HEK293 (cell line): ENCODE measurements around the gene NEK1.
"Not testable (repeated sequence)": the region's sequence is repeated elsewhere in the genome, so short reads cannot be mapped to it uniquely, and the experiment has no call there.

ENCODE experiments used
- CTCF ChIA-PET: fragments of 350-600 bp; formaldehyde crosslinking; extraction: SDS; loops from one replicate; lab custom pipeline; 2021; ENCODE audit warnings: antibody characterized with exemption; lab: Yijun Ruan, JAX
- POLR2A ChIA-PET: fragments of 300-600 bp; formaldehyde crosslinking; extraction: SDS; loops from one replicate; lab custom pipeline; 2020; ENCODE audit warnings: antibody characterized with exemption, inconsistent platforms; lab: Yijun Ruan, JAX
- H3K27ac ChIP-seq: fragments of 200-500 bp; sonication (Bioruptor generic); 2 replicates; pipeline ENCODE4 v1.5.1; 2014; ENCODE audit warnings: low read depth, low read length, control low read depth, inconsistent platforms; ENCODE audit errors: extremely low read depth
- H3K36me3 ChIP-seq, 2 experiments: fragments of 200-500 bp in 1 of 2; sonication (Bioruptor generic) in 1 of 2; 1 replicate in 1 of 2; 2 replicates in 1 of 2; pipeline ENCODE4 v1.5.1; 2014 to 2017; ENCODE audit warnings: inconsistent platforms in 2 of 2, low read length in 2 of 2; ENCODE audit not compliant: control insufficient read depth in 2 of 2, insufficient read depth in 1 of 2
- H3K4me1 ChIP-seq: fragments of 200-500 bp; sonication (Bioruptor generic); 2 replicates; pipeline ENCODE4 v1.5.1; 2014; ENCODE audit warnings: mild to moderate bottlenecking, low read length, inconsistent platforms; ENCODE audit not compliant: control insufficient read depth, insufficient read depth
- H3K4me3 ChIP-seq: 2 replicates; pipeline ENCODE4 v1.5.1; 2011; ENCODE audit warnings: low read depth, mild to moderate bottlenecking, control low read depth, low read length, moderate library complexity
- H3K9me3 ChIP-seq: fragments of 200-500 bp; sonication (Bioruptor generic); 2 replicates; pipeline ENCODE4 v1.5.1; 2014; ENCODE audit warnings: low read depth, low read length, inconsistent platforms; ENCODE audit not compliant: control insufficient read depth, insufficient read depth
- FEZF1 ChIP-seq: fragments of 450-650 bp; formaldehyde crosslinking; IDR thresholded peaks from 2 replicates; pipeline ENCODE4 v1.5.1; 2016; ENCODE audit warnings: missing biosample characterization, missing genetic modification characterization
- GLIS2 ChIP-seq: fragments of 450-650 bp; formaldehyde crosslinking; IDR thresholded peaks from 2 replicates; pipeline ENCODE4 v1.5.1; 2016; ENCODE audit warnings: missing biosample characterization, missing genetic modification characterization
- HIC1 ChIP-seq: fragments of 450-650 bp; formaldehyde crosslinking; IDR thresholded peaks from 2 replicates; pipeline ENCODE4 v1.5.1; 2016; ENCODE audit warnings: missing biosample characterization, missing genetic modification characterization
- KLF8 ChIP-seq: fragments of 450-650 bp; formaldehyde crosslinking; IDR thresholded peaks from 2 replicates; pipeline ENCODE4 v1.5.1; 2016; ENCODE audit warnings: missing biosample characterization, missing genetic modification characterization
- TCF7L2 ChIP-seq: IDR thresholded peaks from 2 replicates; pipeline ENCODE4 v1.6.1; 2011; ENCODE audit warnings: low read depth, mild to moderate bottlenecking, inconsistent platforms, low read length, moderate library complexity, borderline replicate concordance
- ZBTB20 ChIP-seq: fragments of 450-650 bp; formaldehyde crosslinking; IDR thresholded peaks from 2 replicates; pipeline ENCODE4 v1.5.1; 2016; ENCODE audit warnings: missing biosample characterization, missing genetic modification characterization
- ZIC2 ChIP-seq: fragments of 450-650 bp; formaldehyde crosslinking; IDR thresholded peaks from 2 replicates; pipeline ENCODE4 v1.5.1; 2016; ENCODE audit warnings: missing biosample characterization, missing genetic modification characterization
- ZNF169 ChIP-seq: fragments of 450-650 bp; formaldehyde crosslinking; IDR thresholded peaks from 2 replicates; pipeline ENCODE4 v1.5.1; 2016; ENCODE audit warnings: missing biosample characterization, missing genetic modification characterization
- ZNF24 ChIP-seq: fragments of 450-650 bp; formaldehyde crosslinking; IDR thresholded peaks from 2 replicates; pipeline ENCODE4 v1.5.1; 2016; ENCODE audit warnings: missing biosample characterization, missing genetic modification characterization
- ZNF266 ChIP-seq: fragments of 450-650 bp; formaldehyde crosslinking; IDR thresholded peaks from 2 replicates; pipeline ENCODE4 v1.5.1; 2016; ENCODE audit warnings: missing biosample characterization, missing genetic modification characterization, low read depth
- ZNF274 ChIP-seq, 2 experiments: fragments of 200-500 bp in 1 of 2; fragments of 450-650 bp in 1 of 2; sonication (Bioruptor generic) in 1 of 2; formaldehyde crosslinking in 1 of 2; IDR thresholded peaks; 2 replicates each; pipeline versions ENCODE4 v1.5.1 to v1.6.1; 2014 to 2016; ENCODE audit warnings: borderline replicate concordance in 1 of 2, inconsistent platforms in 1 of 2, low read length in 1 of 2, missing biosample characterization in 1 of 2, missing genetic modification characterization in 1 of 2
- ZNF433 ChIP-seq: fragments of 450-650 bp; formaldehyde crosslinking; IDR thresholded peaks from 2 replicates; pipeline ENCODE4 v1.5.1; 2016; ENCODE audit warnings: missing biosample characterization, missing genetic modification characterization, low read depth
- ZNF548 ChIP-seq: fragments of 450-650 bp; formaldehyde crosslinking; IDR thresholded peaks from 2 replicates; pipeline ENCODE4 v1.5.1; 2016; ENCODE audit warnings: missing biosample characterization, missing genetic modification characterization
- ZNF561 ChIP-seq: fragments of 450-650 bp; IDR thresholded peaks from 2 replicates; pipeline ENCODE4 v1.5.1; 2018; ENCODE audit warnings: missing biosample characterization, missing genetic modification characterization, borderline replicate concordance
- ZNF621 ChIP-seq: fragments of 450-650 bp; formaldehyde crosslinking; IDR thresholded peaks from 2 replicates; pipeline ENCODE4 v1.5.1; 2017; ENCODE audit warnings: missing biosample characterization, missing genetic modification characterization
- ZNF626 ChIP-seq: fragments of 450-650 bp; sonication (Bioruptor Pico); formaldehyde crosslinking; IDR thresholded peaks from 2 replicates; pipeline ENCODE4 v1.5.1; 2018; ENCODE audit warnings: missing biosample characterization, missing genetic modification characterization, inconsistent platforms
- ZNF654 ChIP-seq: fragments of 450-650 bp; formaldehyde crosslinking; IDR thresholded peaks from 2 replicates; pipeline ENCODE4 v1.5.1; 2016; ENCODE audit warnings: low read depth, missing biosample characterization, missing genetic modification characterization
- ZNF768 ChIP-seq: fragments of 450-650 bp; formaldehyde crosslinking; IDR thresholded peaks from 2 replicates; pipeline ENCODE4 v1.5.1; 2018; ENCODE audit warnings: missing biosample characterization, mild to moderate bottlenecking, missing genetic modification characterization
- ZNF785 ChIP-seq: fragments of 450-650 bp; formaldehyde crosslinking; IDR thresholded peaks from 2 replicates; pipeline ENCODE4 v1.5.1; 2016; ENCODE audit warnings: missing biosample characterization, missing genetic modification characterization
- ZNF791 ChIP-seq: fragments of 450-650 bp; formaldehyde crosslinking; IDR thresholded peaks from 2 replicates; pipeline ENCODE4 v1.5.1; 2016; ENCODE audit warnings: missing biosample characterization, missing genetic modification characterization
- TF ChIP-seq, protein P1 (sequence below): fragments of 450-650 bp; formaldehyde crosslinking; IDR thresholded peaks from 2 replicates; pipeline ENCODE4 v1.5.1; 2016; ENCODE audit warnings: missing biosample characterization, missing genetic modification characterization
- TF ChIP-seq, protein P2 (sequence below): fragments of 450-650 bp; formaldehyde crosslinking; conservative IDR thresholded peaks from 2 replicates; pipeline ENCODE4 v1.5.1; 2016; ENCODE audit warnings: low read depth, missing biosample characterization, missing genetic modification characterization

NEK1 gene

DNA sequence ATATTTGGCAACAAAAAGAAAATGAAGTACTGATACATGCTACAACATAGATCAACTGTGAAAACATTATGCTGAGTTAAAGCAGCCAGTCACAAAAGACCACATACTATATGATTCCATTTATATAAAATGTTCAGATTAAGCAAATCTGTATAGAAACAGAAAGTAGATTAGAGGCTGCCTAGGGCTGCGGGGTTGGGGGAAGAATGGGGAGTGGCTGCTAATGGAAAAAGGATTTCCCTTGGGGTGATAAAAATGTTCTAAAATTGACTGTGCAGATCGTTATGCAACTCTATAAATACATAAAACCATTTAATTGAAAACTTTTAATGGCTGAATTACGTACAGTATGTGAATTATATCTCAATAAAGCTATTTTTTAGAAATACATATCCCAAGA lies 46.8 kb downstream of the NEK1 start (continued):
- TF ChIP-seq ZNF626 (tag by site-specific recombination) (no peak), ZBTB20 (tag by site-specific recombination) (no peak), ZNF785 (no peak), ZIC2 (tag by site-specific recombination) (no peak), ZNF621 (tag by site-specific recombination) (no peak), FEZF1 (tag by site-specific recombination) (no peak), ZNF548 (tag by site-specific recombination) (no peak)

DNA sequence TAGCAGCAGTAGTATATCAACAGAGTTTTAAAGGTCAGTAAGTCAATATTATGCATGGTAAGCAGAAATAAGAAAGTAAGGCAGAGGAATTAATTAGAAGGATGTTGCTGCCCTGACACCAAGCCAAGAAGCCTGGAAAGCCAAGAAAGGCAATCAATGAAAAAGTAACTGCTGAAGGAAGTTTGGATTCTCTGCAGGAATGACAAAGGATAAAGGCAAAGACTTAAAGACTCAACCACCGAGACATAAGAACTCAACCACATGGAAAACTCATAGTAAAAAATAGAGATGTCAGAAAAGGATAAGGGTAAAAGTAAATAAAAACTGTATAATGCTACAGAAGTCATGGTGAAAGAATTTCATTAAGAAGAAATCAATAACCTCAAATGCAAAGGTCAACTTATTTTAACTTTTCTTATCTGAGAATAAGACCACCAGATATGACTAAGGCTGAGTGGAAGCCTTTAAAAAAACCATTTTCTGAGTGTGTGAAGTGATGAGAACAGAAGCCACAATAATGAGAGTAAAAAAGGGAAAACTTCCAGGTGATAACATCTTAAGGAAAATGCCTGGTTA lies 55.2 kb downstream of the NEK1 start:
- ChIA-PET CTCF (no interaction called here), POLR2A (no interaction called here)
- H3K27ac ChIP-seq: no peak overlapping the region
- TF ChIP-seq ZNF654 (tag by site-specific recombination): no peak
- no peak for TF ChIP-seq TCF7L2
- no peak for TF ChIP-seq ZNF768
- no peak for TF ChIP-seq ZNF169 (tag by site-specific recombination)
- no peak for TF ChIP-seq ZNF621 (tag by site-specific recombination)
- no peak for TF ChIP-seq HIC1 (tag by site-specific recombination)
- TF ChIP-seq ZNF433: no peak
- TF ChIP-seq ZNF791 (tag by site-specific recombination): no peak
- TF ChIP-seq ZNF274 (IDR thresholded peaks at IDR 0.05; ENCODE audit: low read length): no peak
- no peak for TF ChIP-seq ZNF274 (tag by site-specific recombination; IDR thresholded peaks at IDR 0.05; ENCODE audit: borderline replicate concordance)
- TF ChIP-seq, protein P1, sequence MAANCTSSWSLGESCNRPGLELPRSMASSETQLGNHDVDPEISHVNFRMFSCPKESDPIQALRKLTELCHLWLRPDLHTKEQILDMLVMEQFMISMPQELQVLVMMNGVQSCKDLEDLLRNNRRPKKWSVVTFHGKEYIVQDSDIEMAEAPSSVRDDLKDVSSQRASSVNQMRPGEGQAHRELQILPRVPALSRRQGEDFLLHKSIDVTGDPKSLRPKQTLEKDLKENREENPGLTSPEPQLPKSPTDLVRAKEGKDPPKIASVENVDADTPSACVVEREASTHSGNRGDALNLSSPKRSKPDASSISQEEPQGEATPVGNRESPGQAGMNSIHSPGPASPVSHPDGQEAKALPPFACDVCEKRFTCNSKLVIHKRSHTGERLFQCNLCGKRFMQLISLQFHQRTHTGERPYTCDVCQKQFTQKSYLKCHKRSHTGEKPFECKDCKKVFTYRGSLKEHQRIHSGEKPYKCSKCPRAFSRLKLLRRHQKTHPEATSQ: no peak
- no peak for TF ChIP-seq ZNF24 (tag by site-specific recombination)
- TF ChIP-seq ZNF266: no peak
- TF ChIP-seq, protein P2, sequence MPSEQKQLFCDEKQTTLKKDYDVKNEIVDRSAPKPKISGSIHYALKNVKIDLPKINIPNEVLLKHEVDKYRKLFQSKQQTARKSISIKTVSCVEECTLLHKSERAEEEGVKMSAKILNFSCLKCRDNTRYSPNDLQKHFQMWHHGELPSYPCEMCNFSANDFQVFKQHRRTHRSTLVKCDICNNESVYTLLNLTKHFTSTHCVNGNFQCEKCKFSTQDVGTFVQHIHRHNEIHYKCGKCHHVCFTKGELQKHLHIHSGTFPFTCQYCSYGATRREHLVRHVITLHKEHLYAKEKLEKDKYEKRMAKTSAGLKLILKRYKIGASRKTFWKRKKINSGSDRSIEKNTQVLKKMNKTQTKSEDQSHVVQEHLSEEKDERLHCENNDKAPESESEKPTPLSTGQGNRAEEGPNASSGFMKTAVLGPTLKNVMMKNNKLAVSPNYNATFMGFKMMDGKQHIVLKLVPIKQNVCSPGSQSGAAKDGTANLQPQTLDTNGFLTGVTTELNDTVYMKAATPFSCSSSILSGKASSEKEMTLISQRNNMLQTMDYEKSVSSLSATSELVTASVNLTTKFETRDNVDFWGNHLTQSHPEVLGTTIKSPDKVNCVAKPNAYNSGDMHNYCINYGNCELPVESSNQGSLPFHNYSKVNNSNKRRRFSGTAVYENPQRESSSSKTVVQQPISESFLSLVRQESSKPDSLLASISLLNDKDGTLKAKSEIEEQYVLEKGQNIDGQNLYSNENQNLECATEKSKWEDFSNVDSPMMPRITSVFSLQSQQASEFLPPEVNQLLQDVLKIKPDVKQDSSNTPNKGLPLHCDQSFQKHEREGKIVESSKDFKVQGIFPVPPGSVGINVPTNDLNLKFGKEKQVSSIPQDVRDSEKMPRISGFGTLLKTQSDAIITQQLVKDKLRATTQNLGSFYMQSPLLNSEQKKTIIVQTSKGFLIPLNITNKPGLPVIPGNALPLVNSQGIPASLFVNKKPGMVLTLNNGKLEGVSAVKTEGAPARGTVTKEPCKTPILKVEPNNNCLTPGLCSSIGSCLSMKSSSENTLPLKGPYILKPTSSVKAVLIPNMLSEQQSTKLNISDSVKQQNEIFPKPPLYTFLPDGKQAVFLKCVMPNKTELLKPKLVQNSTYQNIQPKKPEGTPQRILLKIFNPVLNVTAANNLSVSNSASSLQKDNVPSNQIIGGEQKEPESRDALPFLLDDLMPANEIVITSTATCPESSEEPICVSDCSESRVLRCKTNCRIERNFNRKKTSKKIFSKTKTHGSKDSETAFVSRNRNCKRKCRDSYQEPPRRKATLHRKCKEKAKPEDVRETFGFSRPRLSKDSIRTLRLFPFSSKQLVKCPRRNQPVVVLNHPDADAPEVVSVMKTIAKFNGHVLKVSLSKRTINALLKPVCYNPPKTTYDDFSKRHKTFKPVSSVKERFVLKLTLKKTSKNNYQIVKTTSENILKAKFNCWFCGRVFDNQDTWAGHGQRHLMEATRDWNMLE: no peak
- TF ChIP-seq GLIS2 (tag by site-specific recombination): no peak
- TF ChIP-seq KLF8: no peak
- TF ChIP-seq ZNF561 (tag by site-specific recombination): no peak
- no peaks in the 10 kb centered on the region for H3K4me1 ChIP-seq
- no peak overlapping the region for H3K4me3 ChIP-seq
- H3K36me3 ChIP-seq: peaks cover 4 to 32% of the 10 kb centered on the region in 2 experiments
- H3K9me3 ChIP-seq: no peaks in the 10 kb centered on the region

- H3K27ac ChIP-seq, H3K4me1 ChIP-seq, POLR2A ChIA-PET: not testable (repeated sequence)
Observed at GRCh38 chr4:169546548-169546947, 65.8 kb downstream of the NEK1 start.

More at GRCh38 chr4:169546548-169546947, 65.8 kb downstream of the NEK1 start:
- H3K4me3 ChIP-seq, H3K36me3 ChIP-seq, CTCF ChIA-PET, H3K9me3 ChIP-seq: not testable (repeated sequence)
